ENCODE data around the gene ZBTB7A.

ZBTB7A gene

GRCh38 chr19:4066682-4067395 is at the start of gene ZBTB7A:
TSS of gene ZBTB7A (minus strand) at chr19:4066899. CDS start at chr19:4055232, 11,667 bp downstream.
- peak; percentile 31 for DNase-seq

- DNase-seq, result no peak
Measured at GRCh38 chr19:4115818-4116385, 49.2 kb upstream of the ZBTB7A start.

- DNase-seq, result no peak
Measured at GRCh38 chr19:4115050-4115817, 48.5 kb upstream of the ZBTB7A start.

GRCh38 chr19:4114181-4114580 is 47.5 kb upstream of the ZBTB7A start:
- DNase-seq, result no peak

GRCh38 chr19:4113398-4114088 is 46.8 kb upstream of the ZBTB7A start:
- no peak for DNase-seq

GRCh38 chr19:4112367-4112766 is 45.7 kb upstream of the ZBTB7A start:
- DNase-seq, result no peak

GRCh38 chr19:4109626-4109945 is 42.9 kb upstream of the ZBTB7A start:
- DNase-seq, result no peak

GRCh38 chr19:4108767-4109625 is 42.3 kb upstream of the ZBTB7A start:
- no peak for DNase-seq

GRCh38 chr19:4103080-4103433 is 36.4 kb upstream of the ZBTB7A start:
- no peak for DNase-seq

GRCh38 chr19:4102339-4103079 is 35.8 kb upstream of the ZBTB7A start:
- DNase-seq, result no peak

- DNase-seq, result no peak
Measured at GRCh38 chr19:4101496-4101770, 34.7 kb upstream of the ZBTB7A start.

GRCh38 chr19:4100647-4101495 is 34.2 kb upstream of the ZBTB7A start:
- no peak for DNase-seq

- DNase-seq, result no peak
Measured at GRCh38 chr19:4099041-4099764, 32.5 kb upstream of the ZBTB7A start.

- no peak for DNase-seq
Measured at GRCh38 chr19:4098493-4098892, 31.8 kb upstream of the ZBTB7A start.

GRCh38 chr19:4097501-4097900 is 30.8 kb upstream of the ZBTB7A start:
- no peak for DNase-seq

GRCh38 chr19:4096049-4096892 is 29.6 kb upstream of the ZBTB7A start:
- no peak for DNase-seq

GRCh38 chr19:4095488-4095844 is 28.8 kb upstream of the ZBTB7A start:
- DNase-seq, result no peak

- DNase-seq, result no peak
Measured at GRCh38 chr19:4094761-4095487, 28.2 kb upstream of the ZBTB7A start.

GRCh38 chr19:4094291-4094690 is 27.6 kb upstream of the ZBTB7A start:
- no peak for DNase-seq

Measured in kidney glomerular epithelial cell (primary cell).